Activated gamma-delta T cell treated with Interleukin-2 at 50 U/mL for 16 hours (primary cell): ENCODE results near the gene TIMM44.
"Not testable (repeated sequence)": the region's sequence is repeated elsewhere in the genome, so short reads cannot be mapped to it uniquely, and the experiment has no call there.

Experiments used
- DNase-seq: peaks from one replicate; pipeline ENCODE4 v3.0.0-alpha.2; 2020

TIMM44 gene

DNA sequence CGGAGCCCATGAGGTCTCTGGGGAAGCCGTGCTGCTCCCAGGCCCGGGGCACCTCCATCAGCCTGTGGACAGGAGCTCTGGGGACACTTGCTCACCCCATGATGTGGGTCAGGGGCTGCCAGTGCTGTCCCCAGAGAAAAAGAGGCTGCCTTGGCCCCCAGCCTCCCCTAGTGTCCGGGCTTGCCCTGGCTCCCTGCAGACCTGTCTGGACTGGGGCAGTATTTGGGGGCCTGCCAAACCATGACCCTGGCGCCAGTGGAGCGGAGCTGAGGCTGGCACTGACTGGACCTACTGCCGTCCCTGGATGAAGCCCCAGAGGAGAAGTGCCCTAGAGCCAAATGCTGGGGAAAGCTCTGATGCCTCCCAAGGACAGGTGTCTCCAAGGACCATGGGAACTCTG lies 31.6 kb upstream of the TIMM44 start:
- DNase-seq: no peak

GRCh38 chr19:7973883-7974282 lies 30.4 kb upstream of the TIMM44 start:
- DNase-seq: no peak

DNA sequence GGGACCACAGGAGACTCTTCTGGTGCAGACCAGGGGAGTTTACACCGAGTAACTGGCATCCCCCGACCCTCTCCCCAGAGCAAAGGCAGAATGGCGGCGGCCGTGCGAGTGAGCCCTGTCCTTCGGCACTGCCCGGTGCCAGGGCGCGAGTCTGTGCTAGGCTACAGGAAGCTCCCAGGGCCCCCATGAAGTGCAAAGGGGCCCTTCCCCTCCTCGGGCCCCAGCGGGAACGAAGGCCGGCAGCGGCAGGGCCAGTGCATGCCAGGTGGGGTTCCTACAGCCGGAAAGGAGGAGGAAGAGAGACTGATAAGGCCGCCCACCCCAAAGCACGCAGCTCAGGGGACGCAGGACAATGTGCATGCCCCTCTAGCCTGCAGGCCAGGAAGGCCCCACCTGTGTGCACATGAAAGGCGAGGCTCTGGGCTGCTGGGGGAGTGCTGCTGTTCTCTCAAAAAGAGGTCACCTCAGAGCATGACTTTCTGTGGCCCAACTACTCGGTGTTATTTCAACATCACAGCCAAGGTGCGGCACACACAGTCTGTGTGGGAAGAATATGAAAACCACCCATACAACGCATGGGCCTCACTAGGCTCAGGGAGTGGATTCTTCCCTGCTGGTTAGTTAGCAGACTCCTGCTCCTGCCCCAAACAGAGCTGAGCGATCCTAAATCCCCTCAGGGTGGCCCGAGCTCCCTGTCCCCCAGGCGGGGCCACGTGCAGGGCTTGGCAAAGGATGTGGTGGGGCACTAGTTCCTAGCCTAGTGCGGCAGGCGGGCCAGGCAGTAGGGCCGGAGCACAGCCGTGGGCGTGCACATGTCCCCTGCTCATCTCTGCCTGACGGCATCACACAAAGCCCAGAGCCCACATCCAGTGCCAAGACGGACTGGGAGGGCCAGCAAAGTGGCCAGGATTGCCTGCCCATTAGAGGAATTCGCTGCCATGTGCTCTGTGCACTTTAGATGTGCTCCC lies 28.4 kb upstream of the TIMM44 start:
- DNase-seq: no peak

GRCh38 chr19:7970716-7971448 lies 27.4 kb upstream of the TIMM44 start:
- no peak for DNase-seq

GRCh38 chr19:7969555-7969939 lies 26.1 kb upstream of the TIMM44 start:
- no peak for DNase-seq

DNA sequence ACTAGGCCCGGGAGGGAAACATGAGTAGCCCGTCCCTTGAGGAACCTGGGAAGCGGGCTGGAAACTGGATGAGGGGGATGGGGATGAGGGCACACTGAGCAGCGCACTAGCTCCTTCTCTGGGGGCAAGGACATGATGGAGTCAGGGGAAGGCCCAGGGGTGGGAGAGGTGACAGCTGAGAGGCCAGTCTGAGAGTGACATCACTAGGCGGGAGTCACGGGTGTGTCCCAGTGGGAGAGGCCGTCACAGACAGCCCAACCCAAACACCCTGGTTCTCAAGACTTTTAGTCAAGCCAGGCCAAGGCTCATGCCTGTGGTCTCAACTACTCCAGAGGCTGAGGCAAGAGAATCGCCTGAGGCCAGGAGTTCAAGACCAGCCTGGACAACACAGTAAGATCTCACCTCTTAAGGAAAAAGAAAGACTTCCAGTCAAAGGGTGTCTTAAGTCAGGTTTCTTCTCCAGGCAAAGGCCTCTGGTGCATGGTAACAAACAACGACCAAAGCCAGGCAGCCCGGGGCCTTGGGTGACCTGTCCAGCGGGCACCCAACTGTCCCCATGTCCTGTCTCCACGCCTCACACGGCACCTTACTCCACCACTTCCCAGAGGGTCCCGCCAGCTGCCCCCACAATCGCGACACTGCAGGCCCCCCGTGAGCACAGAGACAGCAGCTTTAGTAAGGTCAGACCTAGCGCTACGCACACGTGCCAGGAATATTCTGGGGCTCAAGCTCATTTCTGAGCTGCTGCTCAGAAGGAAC lies 25.5 kb upstream of the TIMM44 start:
- DNase-seq: no peak

DNA sequence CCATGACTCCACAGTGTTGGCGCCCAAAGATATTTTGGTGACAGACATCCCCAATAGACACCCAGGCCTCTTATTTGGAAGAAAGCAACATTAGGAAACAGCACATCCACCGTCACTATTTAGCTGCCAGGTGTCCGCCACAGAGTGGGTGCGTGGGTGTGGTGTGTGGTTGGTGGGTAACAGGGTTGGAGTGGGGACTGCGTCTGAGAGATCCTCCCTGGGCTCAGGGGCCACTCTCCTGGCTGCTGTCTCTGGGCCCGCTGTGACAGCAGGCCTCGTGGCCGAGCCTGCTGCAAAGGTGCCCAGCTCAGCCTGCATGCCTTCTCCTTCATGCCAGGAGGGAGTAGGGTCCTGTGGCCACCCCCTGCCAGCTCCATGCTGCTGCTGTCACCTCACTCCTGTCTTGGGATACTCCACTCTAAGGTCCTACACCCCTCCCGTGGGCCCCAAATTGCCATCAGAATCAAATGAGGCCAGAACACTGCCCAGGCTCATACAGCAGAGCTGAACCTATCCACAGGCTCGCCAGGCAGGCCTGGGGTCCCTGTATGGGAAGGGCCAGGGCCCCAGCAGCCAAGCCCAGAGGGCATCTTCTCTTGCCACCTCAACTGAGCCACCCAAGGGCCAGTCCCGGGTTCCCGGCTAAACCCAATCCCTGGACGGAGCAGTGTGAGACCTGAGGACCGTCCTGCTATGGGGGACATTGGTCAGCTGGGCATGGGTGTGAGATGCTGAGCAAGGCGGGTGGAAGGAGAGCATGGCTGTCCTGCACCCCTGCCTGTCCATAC lies 24.7 kb upstream of the TIMM44 start:
- DNase-seq: no peak

- DNase-seq: no peak
These were observed 22.6 kb upstream of the TIMM44 start for GRCh38 chr19:7965921-7966665.

GRCh38 chr19:7965259-7965841 lies 21.9 kb upstream of the TIMM44 start:
- DNase-seq: no peak

- no peak for DNase-seq
These were observed 20.1 kb upstream of the TIMM44 start for GRCh38 chr19:7963566-7963965.

DNA sequence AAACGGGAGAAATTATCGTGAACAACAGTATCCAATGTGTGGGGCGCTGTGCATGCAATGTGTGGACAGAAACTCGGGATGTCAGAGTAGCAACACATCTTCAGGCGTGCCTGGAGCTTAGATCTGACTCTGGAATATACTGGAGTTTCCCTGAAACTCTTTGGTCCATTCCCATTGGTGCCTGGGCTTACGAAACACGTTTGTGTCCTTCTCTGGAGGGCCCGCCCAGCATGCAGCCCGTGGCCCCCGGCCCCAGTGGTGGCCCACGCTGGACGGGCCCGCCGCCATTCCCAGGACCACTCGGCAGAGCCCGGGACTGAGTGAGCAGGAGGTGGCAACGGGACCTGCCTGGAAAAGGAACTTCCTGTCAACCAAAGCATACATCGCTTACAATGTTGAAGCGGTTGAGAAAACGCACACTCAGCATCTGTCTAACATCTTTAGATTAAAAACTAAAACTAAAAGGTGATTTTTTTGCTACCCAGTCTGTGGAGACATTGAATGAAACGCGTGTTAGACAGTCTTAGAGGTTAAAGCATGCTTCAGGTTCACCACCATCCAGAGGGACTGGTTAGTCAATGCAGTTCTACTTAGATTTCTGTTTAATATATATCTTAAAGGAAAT lies 19.3 kb upstream of the TIMM44 start:
- no peak for DNase-seq

DNA sequence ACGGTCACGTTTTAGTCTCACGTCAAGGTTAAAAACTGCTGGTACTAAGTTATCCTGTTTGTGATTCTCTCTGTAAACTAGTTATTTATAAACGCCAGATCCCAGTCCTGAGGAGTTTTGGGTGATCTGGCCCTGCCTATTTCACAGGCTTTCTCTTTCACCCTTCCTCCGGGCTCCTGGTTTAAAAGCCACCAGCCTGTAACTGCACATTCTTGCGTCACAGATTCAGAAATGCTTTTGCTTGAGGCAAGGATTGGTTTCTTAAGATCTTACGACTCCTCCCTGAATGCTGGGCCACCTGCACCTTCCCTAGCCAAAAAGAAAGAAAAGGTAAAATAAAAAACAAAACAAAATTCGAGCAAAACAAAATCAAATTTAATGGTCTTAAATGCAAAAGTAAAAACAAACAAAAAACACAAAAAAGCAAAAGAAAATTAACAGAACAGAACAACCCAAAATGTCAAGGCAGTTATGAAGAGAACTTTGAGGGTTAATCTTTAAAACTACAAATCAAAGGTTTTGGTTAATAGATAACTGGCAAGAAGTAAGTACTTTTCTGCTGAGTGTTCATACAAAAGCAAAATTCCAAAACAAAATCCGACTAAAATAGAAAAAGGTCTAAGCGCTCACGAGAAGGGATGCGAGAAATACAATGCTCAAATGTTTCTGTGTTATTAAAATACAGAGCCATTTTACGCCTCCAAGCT lies 18.6 kb upstream of the TIMM44 start:
- no peak for DNase-seq

GRCh38 chr19:7961082-7961481 lies 17.6 kb upstream of the TIMM44 start:
- not testable (repeated sequence) for DNase-seq

GRCh38 chr19:7959211-7959610 lies 15.7 kb upstream of the TIMM44 start:
- no peak for DNase-seq

DNA sequence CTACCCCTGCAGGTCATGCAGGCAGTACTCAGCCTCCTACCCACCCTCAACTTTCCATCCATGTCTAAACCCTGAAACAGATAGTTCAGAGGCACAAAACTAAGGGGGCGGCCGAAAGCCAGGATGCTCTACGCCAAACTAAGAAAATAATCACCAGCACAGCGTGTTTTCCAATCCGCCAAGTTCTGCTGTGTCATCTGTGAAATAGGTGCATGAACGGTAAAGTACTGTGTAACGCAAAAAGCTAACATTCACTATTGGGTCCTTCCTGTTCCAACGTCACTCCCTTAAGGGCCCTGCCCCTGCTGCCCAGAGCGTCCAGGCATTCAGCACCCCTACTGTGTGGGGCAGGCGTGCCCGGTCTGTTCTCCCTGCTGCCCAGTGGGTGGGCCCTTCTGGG lies 12.2 kb upstream of the TIMM44 start:
- DNase-seq: no peak

DNA sequence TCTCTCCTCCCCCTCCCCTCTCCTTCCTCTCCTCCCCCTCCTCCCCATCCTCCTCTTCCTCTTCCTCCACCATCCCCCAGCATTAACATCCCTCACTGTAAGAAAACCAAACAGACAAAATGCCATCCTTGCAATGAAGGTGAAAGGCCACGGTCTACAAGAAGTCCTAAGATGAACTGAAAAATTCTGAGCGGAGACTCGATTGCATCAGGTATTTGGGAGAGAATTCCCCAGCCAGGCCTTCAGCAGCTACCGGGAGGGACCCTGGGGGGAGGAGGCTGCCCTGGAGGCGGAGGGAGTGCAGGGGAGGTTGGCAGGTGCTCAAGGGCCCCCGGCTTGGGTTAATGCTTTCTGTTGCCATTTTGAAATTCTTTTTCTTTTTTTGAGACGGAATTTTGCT lies 10.1 kb upstream of the TIMM44 start:
- DNase-seq: no peak

DNA sequence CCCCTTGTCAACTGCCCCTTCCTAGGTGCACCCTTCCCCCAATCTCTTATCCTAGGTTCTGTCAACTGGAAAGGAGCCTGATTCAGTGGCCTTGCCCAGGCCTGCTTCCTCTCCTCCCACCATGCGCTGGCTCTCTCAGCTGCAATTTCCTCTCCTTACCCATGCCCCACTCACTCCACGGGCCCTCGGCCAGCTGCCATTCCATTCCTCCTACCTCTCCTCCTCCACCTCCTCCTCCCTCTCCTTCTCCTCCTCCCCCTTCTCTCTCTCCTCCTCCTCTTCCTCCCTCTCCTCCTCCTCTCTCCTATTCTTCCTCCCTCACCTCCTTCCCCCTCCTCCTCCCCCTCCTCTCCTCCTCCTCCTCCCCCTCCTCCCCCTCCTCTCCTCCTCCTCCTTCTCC lies 9.6 kb upstream of the TIMM44 start:
- DNase-seq: no peak

DNA sequence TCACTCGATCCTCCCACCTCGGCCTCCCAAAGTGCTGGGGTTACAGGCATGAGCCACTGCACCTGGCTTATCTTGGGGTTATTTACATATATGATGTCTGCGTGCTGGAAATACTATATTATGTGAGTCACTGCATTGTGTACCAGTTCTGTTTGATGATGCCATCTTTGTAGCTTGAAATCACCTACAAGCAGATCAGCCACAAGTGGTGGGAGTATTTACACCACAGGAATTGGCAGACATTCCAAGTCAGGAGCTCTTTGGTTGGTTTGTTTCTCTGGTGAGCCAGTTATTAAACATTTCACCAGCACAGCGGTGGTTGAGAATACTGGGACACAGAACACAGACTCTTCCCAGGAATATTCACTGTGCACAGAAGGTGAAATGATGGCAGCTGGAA lies 4.5 kb upstream of the TIMM44 start:
- no peak for DNase-seq

DNA sequence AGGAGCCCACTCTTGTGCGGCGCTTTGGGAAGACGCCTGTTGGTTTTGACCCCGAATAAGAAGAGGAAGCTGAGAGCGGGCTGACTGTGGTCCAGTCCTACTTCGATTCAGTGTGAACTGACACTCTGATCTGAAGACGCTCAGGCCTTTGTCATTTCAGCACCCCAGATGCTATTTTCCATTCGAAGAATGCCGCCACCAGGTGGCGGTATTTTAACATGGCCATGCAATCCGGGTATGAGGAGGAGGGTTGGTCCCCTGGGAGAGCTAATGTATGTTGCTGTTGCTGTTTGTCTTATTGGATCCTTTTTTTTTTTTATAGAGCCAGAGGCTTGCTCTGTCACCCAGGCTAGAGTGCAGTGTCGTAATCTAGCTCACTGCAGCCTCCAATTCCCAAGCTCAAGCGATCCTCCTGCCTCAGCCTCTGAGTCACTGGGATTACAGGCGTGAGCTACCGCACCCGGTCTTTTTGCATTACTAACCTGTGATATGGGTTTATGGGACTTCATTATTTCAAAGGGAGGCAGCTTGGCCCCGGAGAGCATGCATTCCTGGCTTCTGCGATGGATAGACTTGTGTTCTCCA lies 803 bp upstream of the TIMM44 start:
- DNase-seq: peak; percentile 86

DNA sequence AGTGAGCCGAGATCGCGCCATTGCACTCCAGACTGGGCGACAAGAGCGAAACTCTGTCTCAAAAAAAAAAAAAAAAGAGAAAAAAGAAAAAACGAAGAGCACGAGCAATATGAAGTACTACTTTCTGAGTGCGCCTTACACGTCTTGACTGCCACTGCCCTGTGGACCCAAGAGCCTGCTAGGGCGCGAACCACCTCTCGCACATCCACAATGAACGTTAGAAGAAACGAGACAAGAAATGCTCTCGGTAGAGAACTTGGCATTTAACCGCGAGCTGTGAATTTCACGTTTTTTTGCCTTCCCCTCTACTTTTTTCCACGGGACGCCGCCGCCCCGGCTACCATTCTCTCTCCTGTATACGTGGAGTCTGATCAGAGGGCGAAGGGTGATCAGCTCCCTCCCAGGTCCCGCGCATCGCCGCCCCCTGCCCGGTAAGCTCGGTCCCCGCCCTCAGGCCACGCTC lies 454 bp downstream of the TIMM44 start:
- DNase-seq: no peak
